Spleen (tissue), 7 donors: ENCODE results near the gene BRSK2.

Experiments
- CTCF ChIP-seq, 11 experiments: fragments of 200-600 bp in 7 of 11; fragments of 450-650 bp in 4 of 11; sonication (generic) in 4 of 11; IDR thresholded peaks in 8 of 11; conservative IDR thresholded peaks in 3 of 11; 1 replicate in 7 of 11; 2 replicates in 4 of 11; pipeline versions ENCODE4 v1.4.0 to v1.8.0; 2016 to 2021; ENCODE audit warnings: antibody characterized with exemption in 11 of 11, inconsistent platforms in 4 of 11, mild to moderate bottlenecking in 1 of 11
- POLR2A ChIP-seq, 3 donors: fragments of 450-650 bp; IDR thresholded peaks; one replicate each; pipeline ENCODE4 v1.5.1; 2017; ENCODE audit warnings: antibody characterized with exemption in 3 of 3, mild to moderate bottlenecking in 1 of 3
- POLR2AphosphoS5 ChIP-seq, 3 donors: sonication (generic); formaldehyde crosslinking; IDR thresholded peaks; one replicate each; pipeline ENCODE4 v1.5.1; 2017; ENCODE audit warnings: antibody characterized with exemption in 3 of 3
- donor health status: DM: no; HTN: no; CAD: no; lungs with moderate emphysema.
- donor health status: DM: no; HTN: no; CAD: no.
- donor health status: DM: no; HTN: no; CAD: no.

- TF ChIP-seq CTCF (IDR thresholded peaks at IDR 0.05 in 8 of 11, conservative IDR thresholded peaks at IDR 0.05 in 3 of 11) (no peak), POLR2AphosphoS5 (IDR thresholded peaks at IDR 0.05) (no peak), POLR2A (IDR thresholded peaks at IDR 0.05) (no peak)
Observed at GRCh38 chr11:1457326-1457680, 67.6 kb downstream of the BRSK2 start.
